IPS-18a (cell line): ENCODE data around the gene THEM4.
A peak's percentile ranks its signal among the peaks of the same experiment; 100 is the strongest.
"Not testable (repeated sequence)": the region's sequence is repeated elsewhere in the genome, so short reads cannot be mapped to it uniquely, and the experiment has no call there.

Experiments used
- H3K27ac ChIP-seq: one replicate; pipeline ENCODE4 v1.5.1; 2013; ENCODE audit warnings: low read length
- H3K27me3 ChIP-seq: one replicate; pipeline ENCODE4 v1.6.1; 2013; ENCODE audit warnings: mild to moderate bottlenecking, low read length; ENCODE audit not compliant: control insufficient read depth, insufficient read depth
- H3K36me3 ChIP-seq: one replicate; pipeline ENCODE4 v1.6.1; 2013; ENCODE audit warnings: low read depth, low read length; ENCODE audit not compliant: control insufficient read depth
- H3K4me1 ChIP-seq: one replicate; pipeline ENCODE4 v1.6.1; 2013; ENCODE audit warnings: low read depth, low read length; ENCODE audit not compliant: control insufficient read depth
- H3K4me3 ChIP-seq: one replicate; pipeline ENCODE4 v1.5.1; 2013; ENCODE audit warnings: low read length
- H3K9ac ChIP-seq: one replicate; pipeline ENCODE4 v1.6.1; 2013; ENCODE audit warnings: mild to moderate bottlenecking, low read length, moderate library complexity
- H3K9me3 ChIP-seq: one replicate; pipeline ENCODE4 v1.6.1; 2013; ENCODE audit warnings: low read depth, low read length; ENCODE audit not compliant: control insufficient read depth

Gene THEM4

GRCh38 chr1:151923422-151923821, 14.1 kb upstream of the THEM4 start:
- no peak overlapping the region for H3K27ac ChIP-seq
- H3K9me3 ChIP-seq = no peaks in the 10 kb centered on the region
- H3K9ac ChIP-seq = no peak overlapping the region
- no peaks in the 10 kb centered on the region for H3K36me3 ChIP-seq
- no peaks in the 10 kb centered on the region for H3K4me1 ChIP-seq
- H3K27me3 ChIP-seq = no peaks in the 10 kb centered on the region
- no peak overlapping the region for H3K4me3 ChIP-seq

- Histone ChIP-seq H3K9ac (no peak overlapping the region), H3K27ac (no peak overlapping the region), H3K36me3 (no peaks in the 10 kb centered on the region), H3K27me3 (no peaks in the 10 kb centered on the region), H3K4me1 (no peaks in the 10 kb centered on the region), H3K9me3 (no peaks in the 10 kb centered on the region), H3K4me3 (no peak overlapping the region)
Observed at GRCh38 chr1:151920149-151920548, 10.8 kb upstream of the THEM4 start.

GRCh38 chr1:151918819-151919610, 9.7 kb upstream of the THEM4 start:
- no peak overlapping the region for H3K9ac ChIP-seq

DNA sequence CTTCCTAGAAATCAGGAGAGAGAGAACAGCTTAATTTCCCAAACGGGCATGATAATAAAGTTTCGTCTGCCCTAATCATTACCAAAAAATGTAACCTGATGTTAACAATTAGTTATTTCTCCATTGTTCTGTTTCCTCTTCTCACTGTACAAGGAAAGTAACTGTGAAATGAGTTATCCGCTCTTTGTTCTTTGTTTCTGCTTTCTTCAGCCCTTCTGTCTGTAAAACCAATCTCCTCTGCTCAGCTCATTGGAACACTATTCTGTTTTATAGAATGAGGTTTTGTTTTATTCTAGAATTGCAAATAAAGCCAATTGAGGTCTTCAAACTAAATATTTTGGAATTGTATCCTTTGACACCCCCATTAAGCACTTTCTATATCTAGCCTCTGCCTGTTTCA, 8.8 kb upstream of the THEM4 start:
- H3K9ac ChIP-seq = no peak overlapping the region
- no peaks in the 10 kb centered on the region for H3K4me1 ChIP-seq
- H3K36me3 ChIP-seq = no peaks in the 10 kb centered on the region
- H3K4me3 ChIP-seq = no peak overlapping the region
- H3K27ac ChIP-seq = no peak overlapping the region
- H3K9me3 ChIP-seq = no peaks in the 10 kb centered on the region
- H3K27me3 ChIP-seq = no peaks in the 10 kb centered on the region

More at GRCh38 chr1:151918819-151919610, 9.7 kb upstream of the THEM4 start:
- Histone ChIP-seq H3K4me3 (no peak overlapping the region), H3K9me3 (no peaks in the 10 kb centered on the region), H3K36me3 (no peaks in the 10 kb centered on the region), H3K4me1 (no peaks in the 10 kb centered on the region), H3K27ac (no peak overlapping the region), H3K27me3 (no peaks in the 10 kb centered on the region)

DNA sequence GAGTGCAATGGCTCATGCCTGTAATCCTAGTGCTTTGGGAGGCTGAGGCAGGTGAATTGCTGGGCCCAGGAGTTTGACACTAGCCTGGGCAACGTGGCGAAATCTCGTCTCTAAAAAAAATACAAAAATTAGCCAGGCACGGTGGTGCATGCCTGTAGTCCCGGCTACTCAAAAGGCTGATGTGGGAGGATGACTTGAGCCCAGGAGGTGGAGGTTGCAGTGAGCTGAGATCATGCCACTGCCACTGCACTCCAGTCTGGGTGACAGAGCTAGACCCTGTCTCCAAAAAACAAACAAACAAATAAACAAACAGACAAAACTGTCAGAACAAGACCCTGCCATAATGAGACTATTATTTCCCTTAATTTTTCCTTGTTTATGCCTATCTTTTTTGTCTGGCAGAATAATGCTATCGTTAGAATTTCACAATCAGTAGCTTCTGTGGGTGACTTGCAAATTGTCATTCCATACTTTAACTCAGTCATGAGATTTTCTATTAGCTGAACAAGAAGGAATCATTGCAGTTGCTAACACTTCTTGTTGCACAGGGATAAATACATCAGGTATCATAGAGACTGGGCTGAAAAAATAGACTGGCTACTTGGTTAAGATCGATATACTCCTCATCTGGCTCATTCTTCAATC, 7.5 kb upstream of the THEM4 start:
- Histone ChIP-seq H3K9me3 (no peaks in the 10 kb centered on the region), H3K27ac (no peak overlapping the region), H3K27me3 (no peaks in the 10 kb centered on the region), H3K36me3 (no peaks in the 10 kb centered on the region), H3K4me1 (no peaks in the 10 kb centered on the region), H3K4me3 (no peak overlapping the region), H3K9ac (no peak overlapping the region)

DNA sequence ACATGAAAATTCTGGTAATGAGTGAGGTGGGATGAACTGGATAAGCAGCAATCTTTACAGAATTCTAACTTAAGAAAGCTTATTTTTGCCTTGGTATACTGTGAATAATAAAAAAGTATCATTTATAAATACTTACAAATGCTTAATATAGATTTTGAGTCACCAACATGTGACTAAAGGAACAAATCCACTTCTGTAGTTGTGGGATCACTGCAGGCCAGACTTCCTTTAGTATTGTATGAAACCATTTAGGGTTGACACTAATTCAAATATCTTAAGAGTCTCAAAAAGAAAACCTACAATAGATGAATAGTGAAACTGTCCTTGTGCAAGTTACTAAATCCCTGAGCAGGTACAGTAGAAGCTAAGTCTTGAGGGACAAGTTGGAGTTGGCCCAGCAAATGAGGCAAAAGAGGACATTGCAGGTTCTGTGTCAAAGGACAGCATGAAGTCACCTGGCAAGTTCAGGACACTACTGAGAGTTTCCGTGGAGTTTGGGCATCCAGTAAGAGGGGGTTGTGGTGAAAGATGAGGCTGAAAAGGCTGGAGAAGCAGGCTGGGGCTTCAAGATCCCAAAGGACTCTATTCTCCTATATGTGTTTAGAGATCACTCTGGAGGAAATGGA, 5.9 kb upstream of the THEM4 start:
- H3K36me3 ChIP-seq = no peaks in the 10 kb centered on the region
- peaks cover 6% of the 10 kb centered on the region for H3K4me1 ChIP-seq
- no peak overlapping the region for H3K27ac ChIP-seq

DNA sequence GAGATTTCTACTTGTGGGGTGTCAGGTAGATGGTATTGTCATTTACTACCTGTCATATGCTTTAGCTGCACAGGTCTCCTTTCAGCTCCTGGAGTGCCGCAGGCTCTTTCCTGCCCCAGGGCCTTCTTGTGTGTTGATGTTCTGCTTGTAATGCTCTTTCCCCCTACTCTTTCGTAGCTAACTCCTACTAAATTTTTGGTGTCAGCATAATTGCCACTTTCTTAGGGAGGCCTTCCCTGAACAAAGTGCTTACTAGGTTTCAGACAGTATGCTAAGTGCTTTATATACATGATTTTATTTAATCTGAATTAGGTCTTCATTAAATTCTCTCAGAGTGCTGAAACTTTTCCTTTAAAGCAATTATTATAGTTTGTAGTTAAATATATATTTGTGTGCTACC, 4.8 kb upstream of the THEM4 start:
- Histone ChIP-seq H3K27me3 (no peaks in the 10 kb centered on the region), H3K4me1 (peaks cover 8% of the 10 kb centered on the region), H3K36me3 (no peaks in the 10 kb centered on the region), H3K9ac (no peak overlapping the region), H3K9me3 (no peaks in the 10 kb centered on the region), H3K27ac (no peak overlapping the region), H3K4me3 (no peak overlapping the region)

More for the DNA sequence above, 5.9 kb upstream of the THEM4 start:
- no peak overlapping the region for H3K4me3 ChIP-seq
- no peaks in the 10 kb centered on the region for H3K27me3 ChIP-seq
- no peaks in the 10 kb centered on the region for H3K9me3 ChIP-seq
- H3K9ac ChIP-seq = no peak overlapping the region

GRCh38 chr1:151912973-151913372, 3.7 kb upstream of the THEM4 start:
- peaks cover 11% of the 10 kb centered on the region for H3K4me1 ChIP-seq
- no peak overlapping the region for H3K9ac ChIP-seq
- H3K4me3 ChIP-seq = no peak overlapping the region
- H3K9me3 ChIP-seq = peaks cover under 1% of the 10 kb centered on the region
- H3K27me3 ChIP-seq = no peaks in the 10 kb centered on the region
- H3K36me3 ChIP-seq = no peaks in the 10 kb centered on the region
- H3K27ac ChIP-seq = no peak overlapping the region

DNA sequence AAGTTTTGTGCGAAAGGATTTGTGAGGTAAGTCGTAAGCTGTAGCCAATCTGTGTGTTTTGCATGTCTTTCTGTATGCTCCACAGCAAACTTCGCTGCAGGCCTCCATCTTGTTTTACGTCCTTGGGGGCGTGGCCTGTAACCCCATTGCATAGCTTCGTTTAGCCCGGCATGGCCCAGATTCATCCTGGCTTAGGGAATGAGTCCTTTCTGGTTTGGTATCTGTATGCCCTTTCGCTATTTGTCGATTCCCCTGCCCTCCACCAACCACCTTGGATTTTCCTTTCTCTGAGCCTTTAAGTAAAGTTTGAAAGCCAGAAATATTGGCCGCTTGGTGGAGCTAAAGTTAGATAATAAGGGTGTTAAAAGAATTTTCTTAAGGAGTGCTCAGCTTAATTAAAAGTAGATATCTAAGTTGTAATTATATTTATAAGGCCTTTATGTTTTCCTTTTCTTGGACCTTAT, 1.1 kb downstream of the THEM4 start:
- Histone ChIP-seq H3K27me3 (no peaks in the 10 kb centered on the region), H3K9me3 (peaks cover 9% of the 10 kb centered on the region), H3K36me3 (no peaks in the 10 kb centered on the region), H3K4me3 (peak overlapping the region; percentile 73), H3K27ac (no peak overlapping the region), H3K9ac (peak overlapping the region; percentile 74), H3K4me1 (peaks cover 11% of the 10 kb centered on the region)

DNA sequence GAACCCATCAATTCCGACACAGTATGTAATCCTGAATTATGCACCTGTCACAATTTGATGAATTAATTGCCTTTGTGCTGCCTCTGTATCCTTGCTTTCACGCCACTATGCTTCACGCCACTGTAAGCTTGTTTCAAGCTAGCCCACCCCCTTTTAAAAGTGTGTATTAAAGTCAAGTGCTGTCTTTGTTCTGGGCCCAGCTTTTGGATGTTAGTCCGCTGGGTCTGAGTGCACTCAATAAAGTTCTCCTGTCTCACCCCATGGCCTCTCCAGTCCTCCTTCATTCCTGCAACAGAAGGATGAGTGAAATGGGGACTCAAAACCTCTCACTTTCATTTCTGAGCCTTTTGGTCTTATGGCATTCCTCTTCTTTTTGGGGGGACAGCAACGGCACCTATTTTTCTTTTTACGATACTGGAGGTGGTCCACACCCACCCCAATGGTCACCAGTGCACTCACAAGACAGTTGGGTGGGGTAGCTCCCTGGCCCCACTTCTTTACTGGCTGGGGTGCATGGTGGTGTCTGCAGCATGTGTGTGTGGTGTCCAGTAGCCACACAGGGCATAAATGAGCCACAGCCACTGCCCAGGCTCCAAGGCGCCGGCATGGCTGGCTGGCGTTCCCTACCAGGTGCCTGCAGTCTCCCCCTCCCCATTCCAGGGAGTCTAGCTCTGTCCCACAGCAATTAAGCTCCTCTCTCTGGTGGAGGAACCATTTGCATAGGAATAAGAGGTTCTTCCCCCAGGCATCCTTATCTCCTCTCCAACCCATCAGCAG, 1.8 kb downstream of the THEM4 start:
- no peaks in the 10 kb centered on the region for H3K36me3 ChIP-seq
- H3K9me3 ChIP-seq = peaks cover 9% of the 10 kb centered on the region
- no peak overlapping the region for H3K27ac ChIP-seq
- H3K4me3 ChIP-seq = peak overlapping the region; percentile 73
- no peaks in the 10 kb centered on the region for H3K27me3 ChIP-seq
- no peak overlapping the region for H3K9ac ChIP-seq
- H3K4me1 ChIP-seq = peaks cover 11% of the 10 kb centered on the region

DNA sequence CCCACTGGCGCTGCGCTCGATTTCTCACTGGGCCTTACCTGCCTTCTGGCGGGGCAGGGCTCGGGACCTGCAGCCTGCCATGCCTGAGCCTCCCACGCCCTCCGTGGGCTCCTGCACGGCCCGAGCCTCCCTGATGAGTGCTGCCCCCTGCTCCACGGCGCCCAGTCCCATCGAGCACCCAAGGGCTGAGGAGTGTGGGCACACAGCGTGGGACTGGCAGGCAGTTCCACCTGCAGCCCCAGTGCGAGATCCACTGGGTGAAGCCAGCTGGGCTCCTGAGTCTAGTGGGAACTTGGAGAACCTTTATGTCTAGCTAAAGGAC, 3.0 kb downstream of the THEM4 start:
- not testable (repeated sequence) for H3K9ac ChIP-seq, H3K27ac ChIP-seq, H3K9me3 ChIP-seq, H3K27me3 ChIP-seq, H3K36me3 ChIP-seq, H3K4me3 ChIP-seq
- H3K4me1 ChIP-seq = peaks cover 11% of the 10 kb centered on the region
